IPS DF 6.9 (cell line): Measurements from ENCODE around the gene FYN.

Experiments
- DNase-seq: peaks from one replicate; pipeline ENCODE4 v3.0.0-alpha.2; 2013; ENCODE audit warnings: low read depth, low spot score
- H3K27ac ChIP-seq: one replicate; pipeline ENCODE4 v1.5.1; 2013; ENCODE audit warnings: low read length, control low read depth
- H3K27me3 ChIP-seq: 2 replicates; pipeline ENCODE4 v1.6.1; 2013; ENCODE audit warnings: mild to moderate bottlenecking, low read length; ENCODE audit not compliant: control insufficient read depth, insufficient read depth
- H3K36me3 ChIP-seq: 2 replicates; pipeline ENCODE4 v1.6.1; 2013; ENCODE audit warnings: low read length; ENCODE audit not compliant: control insufficient read depth, insufficient read depth
- H3K4me1 ChIP-seq: 2 replicates; pipeline ENCODE4 v1.6.1; 2013; ENCODE audit warnings: low read length; ENCODE audit not compliant: control insufficient read depth, insufficient read depth
- H3K4me3 ChIP-seq: 2 replicates; pipeline ENCODE4 v1.5.1; 2013; ENCODE audit warnings: mild to moderate bottlenecking, low read length
- H3K9me3 ChIP-seq: 2 replicates; pipeline ENCODE4 v1.6.1; 2013; ENCODE audit warnings: low read length, inconsistent platforms; ENCODE audit not compliant: control insufficient read depth, insufficient read depth
- WGBS: extraction: QIAGEN DNeasy Blood & Tissue Kit; methylation state at CpG from one replicate; pipeline ENCODE4 v1.1.7; 2013; ENCODE audit warnings: mixed read lengths, missing lambda C conversion rate; ENCODE audit not compliant: insufficient read length, insufficient coverage; 5-methylcytosine and 5-hydroxymethylcytosine counted together

Gene FYN

GRCh38 chr6:111832833-111833418 is 40.3 kb downstream of the FYN start:
- Histone ChIP-seq H3K36me3 (no peaks in the 10 kb centered on the region), H3K27me3 (no peaks in the 10 kb centered on the region), H3K27ac (no peak overlapping the region), H3K4me1 (no peaks in the 10 kb centered on the region), H3K4me3 (no peak overlapping the region), H3K9me3 (no peaks in the 10 kb centered on the region)
- WGBS: no CpG with 5 or more reads among the region's 1 CpG
- DNase-seq: no peak

- H3K9me3 ChIP-seq: no peaks in the 10 kb centered on the region
- no peak for DNase-seq
- H3K27me3 ChIP-seq: no peaks in the 10 kb centered on the region
- WGBS: no CpG with 5 or more reads among the region's 2 CpGs
- no peaks in the 10 kb centered on the region for H3K4me1 ChIP-seq
- H3K27ac ChIP-seq: no peak overlapping the region
- H3K4me3 ChIP-seq: no peak overlapping the region
- no peaks in the 10 kb centered on the region for H3K36me3 ChIP-seq
Observed at GRCh38 chr6:111831408-111831807, 41.8 kb downstream of the FYN start.

GRCh38 chr6:111829998-111830397 is 43.3 kb downstream of the FYN start:
- DNase-seq: no peak
- Histone ChIP-seq H3K4me1 (no peaks in the 10 kb centered on the region), H3K27me3 (no peaks in the 10 kb centered on the region), H3K27ac (no peak overlapping the region), H3K9me3 (no peaks in the 10 kb centered on the region), H3K36me3 (no peaks in the 10 kb centered on the region), H3K4me3 (no peak overlapping the region)
- WGBS: no CpG with 5 or more reads among the region's 2 CpGs

- Histone ChIP-seq H3K4me3 (no peak overlapping the region), H3K27ac (no peak overlapping the region), H3K27me3 (no peaks in the 10 kb centered on the region), H3K36me3 (no peaks in the 10 kb centered on the region), H3K4me1 (no peaks in the 10 kb centered on the region), H3K9me3 (no peaks in the 10 kb centered on the region)
- no CpG with 5 or more reads among the region's 3 CpGs for WGBS
- DNase-seq: no peak
Observed at GRCh38 chr6:111829581-111829980, 43.7 kb downstream of the FYN start.

- no peaks in the 10 kb centered on the region for H3K27me3 ChIP-seq
- no peak overlapping the region for H3K27ac ChIP-seq
- DNase-seq: no peak
- no peaks in the 10 kb centered on the region for H3K4me1 ChIP-seq
- WGBS: no CpG with 5 or more reads among the region's 2 CpGs
- H3K4me3 ChIP-seq: no peak overlapping the region
- H3K9me3 ChIP-seq: no peaks in the 10 kb centered on the region
- no peaks in the 10 kb centered on the region for H3K36me3 ChIP-seq
Observed at GRCh38 chr6:111828809-111829208, 44.4 kb downstream of the FYN start.

GRCh38 chr6:111825439-111826086 is 47.7 kb downstream of the FYN start:
- no CpG with 5 or more reads among the region's 4 CpGs for WGBS
- H3K27me3 ChIP-seq: no peaks in the 10 kb centered on the region
- no peak for DNase-seq
- H3K4me3 ChIP-seq: no peak overlapping the region
- H3K36me3 ChIP-seq: no peaks in the 10 kb centered on the region
- H3K9me3 ChIP-seq: no peaks in the 10 kb centered on the region
- no peaks in the 10 kb centered on the region for H3K4me1 ChIP-seq
- no peak overlapping the region for H3K27ac ChIP-seq

GRCh38 chr6:111824608-111825337 is 48.5 kb downstream of the FYN start:
- no peaks in the 10 kb centered on the region for H3K4me1 ChIP-seq
- no peaks in the 10 kb centered on the region for H3K27me3 ChIP-seq
- H3K4me3 ChIP-seq: no peak overlapping the region
- DNase-seq: no peak
- no peaks in the 10 kb centered on the region for H3K9me3 ChIP-seq
- H3K27ac ChIP-seq: no peak overlapping the region
- WGBS: no CpG with 5 or more reads among the region's 4 CpGs
- H3K36me3 ChIP-seq: no peaks in the 10 kb centered on the region

GRCh38 chr6:111823831-111824607 is 49.2 kb downstream of the FYN start:
- Histone ChIP-seq H3K4me3 (no peak overlapping the region), H3K27ac (no peak overlapping the region), H3K27me3 (no peaks in the 10 kb centered on the region), H3K4me1 (no peaks in the 10 kb centered on the region), H3K9me3 (no peaks in the 10 kb centered on the region), H3K36me3 (no peaks in the 10 kb centered on the region)
- no peak for DNase-seq
- WGBS: no CpG with 5 or more reads among the region's 4 CpGs

GRCh38 chr6:111823012-111823411 is 50.2 kb downstream of the FYN start:
- no peaks in the 10 kb centered on the region for H3K27me3 ChIP-seq
- H3K9me3 ChIP-seq: no peaks in the 10 kb centered on the region
- H3K4me1 ChIP-seq: no peaks in the 10 kb centered on the region
- H3K36me3 ChIP-seq: no peaks in the 10 kb centered on the region
- no peak overlapping the region for H3K27ac ChIP-seq
- DNase-seq: no peak
- H3K4me3 ChIP-seq: no peak overlapping the region
- WGBS: no CpG with 5 or more reads among the region's 6 CpGs

GRCh38 chr6:111819458-111819857 is 53.8 kb downstream of the FYN start:
- no peaks in the 10 kb centered on the region for H3K4me1 ChIP-seq
- 100% methylated on average over 1 of the region's 3 CpGs for WGBS
- H3K36me3 ChIP-seq: no peaks in the 10 kb centered on the region
- DNase-seq: no peak
- no peak overlapping the region for H3K27ac ChIP-seq
- H3K4me3 ChIP-seq: no peak overlapping the region
- H3K27me3 ChIP-seq: no peaks in the 10 kb centered on the region
- no peaks in the 10 kb centered on the region for H3K9me3 ChIP-seq
